ENCODE data around the gene OXER1. TPM values are rescaled to one million over a fixed set of nuclear protein-coding genes. Genes with fewer than 3 reads are reported as not detected.
A peak's percentile ranks its signal among the peaks of the same experiment; 100 is the strongest.

OXER1 gene
- total and polyA plus RNA-seq, 9 of the 15 experiments (the other 6 are each of a cell fraction or from before 2014, with no cell fraction given) = not detected

DNA sequence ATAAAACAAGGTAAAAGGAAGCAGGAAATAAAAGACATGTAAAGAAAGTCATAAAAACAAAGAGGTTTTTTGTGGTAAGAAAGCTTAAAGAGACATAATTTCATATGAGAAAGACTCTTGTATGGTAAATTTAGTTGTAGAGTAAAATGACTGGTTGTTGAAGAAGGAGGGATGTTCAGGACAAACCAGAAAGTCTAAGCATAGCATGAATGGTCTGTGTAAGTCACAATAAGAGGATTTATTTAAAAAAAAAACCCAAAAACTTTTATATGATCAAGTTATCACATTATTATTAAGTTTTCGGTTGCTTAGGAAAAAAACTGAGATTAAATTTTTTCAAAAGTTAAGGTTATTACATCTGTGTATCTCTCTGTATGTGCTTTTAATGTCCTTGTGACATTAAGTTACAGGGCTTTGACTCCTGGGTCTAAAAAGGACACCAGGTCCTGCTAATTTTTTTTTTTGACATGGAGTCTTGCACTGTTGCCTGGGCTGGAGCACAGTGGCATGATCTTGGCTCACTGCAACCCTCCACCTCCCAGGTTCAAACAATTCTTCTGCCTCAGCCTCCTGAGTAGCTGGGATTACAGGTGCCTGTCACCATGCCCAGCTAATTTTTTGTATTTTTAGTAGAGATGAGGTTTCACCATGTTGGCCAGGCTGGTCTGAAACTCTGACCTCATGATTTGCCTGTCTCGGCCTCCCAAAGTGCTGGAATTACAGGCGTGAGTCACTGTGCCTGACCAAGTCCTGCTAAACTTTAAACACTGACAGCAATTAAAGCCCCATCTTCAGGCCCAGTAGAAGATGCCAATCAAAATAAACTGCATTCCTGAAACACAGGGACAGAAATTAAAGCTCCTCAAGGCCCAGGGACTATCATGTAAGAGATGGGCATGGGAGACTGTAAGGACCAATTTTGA lies 14.2 kb upstream of the OXER1 start:
- Histone ChIP-seq H3K9me1 (ENCODE audit: control insufficient read depth, insufficient read depth, low read length) (no peaks in the 10 kb centered on the region), H3K9ac (ENCODE audit: insufficient read depth in 1 of 2, low read depth in 2 of 2, low read length in 2 of 2) (no peak overlapping the region), H4K20me1 (replicated peaks; ENCODE audit: control insufficient read depth, insufficient read depth, low read length) (no peaks in the 10 kb centered on the region), H3K4me3 (no peak overlapping the region), H3K79me2 (ENCODE audit: control insufficient read depth, insufficient read depth, low read length) (no peaks in the 10 kb centered on the region), H3K27ac (ENCODE audit: extremely low read depth, low read depth, low read length) (no peak overlapping the region), H3K9me3 (replicated peaks; ENCODE audit: control insufficient read depth, insufficient read depth, low read depth, low read length) (no peaks in the 10 kb centered on the region), H3K4me2 (ENCODE audit: insufficient read depth, low read length) (no peak overlapping the region), H3K27me3 (ENCODE audit: control insufficient read depth in 2 of 2, insufficient read depth in 2 of 2, low read length in 2 of 2) (peaks cover 0 to 3% of the 10 kb centered on the region in 2 experiments; a peak in 2 of 5 replicates), H3K4me1 (replicated peaks in 1 of 2; ENCODE audit: control insufficient read depth in 2 of 2, insufficient read depth in 2 of 2, low read length in 2 of 2) (no peaks in the 10 kb centered on the region), H3K36me3 (ENCODE audit: control insufficient read depth, insufficient read depth, low read length) (no peaks in the 10 kb centered on the region), H2AFZ (ENCODE audit: low read depth, low read length) (no peak overlapping the region)
- no peak for FAIRE-seq
- no peak for DNase-seq (ENCODE audit: extremely low read depth in 1 of 4, low spot score in 3 of 4)
- intact Hi-C loops (cut with micrococcal nuclease) = no loop called here
- POLR2A ChIA-PET = no interaction called here
- in situ Hi-C loops (cut with MboI) = loop anchor here (25.0 kb wide), 1 partner anchor 266 kb away; no protein-coding TSS in a partner anchor
- no TSS peak for BruUV-seq (replicated peaks)
- TF ChIP-seq ZNF134 (CRISPR knock-in tag; conservative IDR thresholded peaks at IDR 0.05) (no peak), ZFP36 (IDR thresholded peaks at IDR 0.05; ENCODE audit: low read depth, low read length, partially characterized antibody) (peak; percentile 47), JUN (IDR thresholded peaks at IDR 0.05; ENCODE audit: borderline replicate concordance, low read depth, low read length) (no peak), JUN (CRISPR knock-in tag; IDR thresholded peaks at IDR 0.05; ENCODE audit: borderline replicate concordance) (no peak)
- TF ChIP-seq, protein P1, sequence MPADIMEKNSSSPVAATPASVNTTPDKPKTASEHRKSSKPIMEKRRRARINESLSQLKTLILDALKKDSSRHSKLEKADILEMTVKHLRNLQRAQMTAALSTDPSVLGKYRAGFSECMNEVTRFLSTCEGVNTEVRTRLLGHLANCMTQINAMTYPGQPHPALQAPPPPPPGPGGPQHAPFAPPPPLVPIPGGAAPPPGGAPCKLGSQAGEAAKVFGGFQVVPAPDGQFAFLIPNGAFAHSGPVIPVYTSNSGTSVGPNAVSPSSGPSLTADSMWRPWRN (IDR thresholded peaks at IDR 0.05; ENCODE audit: low read depth) = no peak
- no peak for ATAC-seq
- CTCF ChIA-PET (ENCODE audit: low intra/inter-chr PET ratio) = no interaction called here
- WGBS (ENCODE audit: insufficient coverage, low coverage, missing lambda C conversion rate) = 18% methylated on average over 3 of the region's 3 CpGs
